Measurements from ENCODE around the gene LCE2A.
"Not testable (repeated sequence)": the region's sequence is repeated elsewhere in the genome, so short reads cannot be mapped to it uniquely, and the experiment has no call there.

The LCE2A gene

GRCh38 chr1:152667648-152668047, 30.5 kb upstream of the LCE2A start:
- no peak for DNase-seq (ENCODE audit: low spot score)
- in situ Hi-C loops (cut with MboI; ENCODE audit: low pct_unique_long_range_greater_than_20kb, low sequenced_read_pairs, unreplicated experiment), result no loop called here
- no peak for TF ChIP-seq CTCF (IDR thresholded peaks at IDR 0.05; ENCODE audit: extremely low read depth, insufficient read depth, missing control alignments)

GRCh38 chr1:152673016-152673415, 25.1 kb upstream of the LCE2A start:
- no peak for DNase-seq (ENCODE audit: low spot score)
- in situ Hi-C loops (cut with MboI; ENCODE audit: low pct_unique_long_range_greater_than_20kb, low sequenced_read_pairs, unreplicated experiment), result no loop called here
- TF ChIP-seq CTCF (IDR thresholded peaks at IDR 0.05; ENCODE audit: extremely low read depth, insufficient read depth, missing control alignments), result no peak

GRCh38 chr1:152674983-152675382, 23.2 kb upstream of the LCE2A start, which contains the start of gene LCE2C:
LCE2C (plus strand) TSS chr1:152675279; CDS start chr1:152676016, 737 bp downstream.
- in situ Hi-C loops (cut with MboI; ENCODE audit: low pct_unique_long_range_greater_than_20kb, low sequenced_read_pairs, unreplicated experiment); DNase-seq (ENCODE audit: low spot score): not testable (repeated sequence)

- in situ Hi-C loops (cut with MboI; ENCODE audit: low pct_unique_long_range_greater_than_20kb, low sequenced_read_pairs, unreplicated experiment), result no loop called here
- DNase-seq (ENCODE audit: low spot score), result no peak
- no peak for TF ChIP-seq CTCF (IDR thresholded peaks at IDR 0.05; ENCODE audit: extremely low read depth, insufficient read depth, missing control alignments)
Observed at GRCh38 chr1:152679459-152679858, 18.7 kb upstream of the LCE2A start.

GRCh38 chr1:152681616-152682015, 16.5 kb upstream of the LCE2A start:
- DNase-seq (ENCODE audit: low spot score), result no peak
- in situ Hi-C loops (cut with MboI; ENCODE audit: low pct_unique_long_range_greater_than_20kb, low sequenced_read_pairs, unreplicated experiment), result no loop called here
- no peak for TF ChIP-seq CTCF (IDR thresholded peaks at IDR 0.05; ENCODE audit: extremely low read depth, insufficient read depth, missing control alignments)

GRCh38 chr1:152683846-152684245, 14.3 kb upstream of the LCE2A start:
- no peak for TF ChIP-seq CTCF (IDR thresholded peaks at IDR 0.05; ENCODE audit: extremely low read depth, insufficient read depth, missing control alignments)
- in situ Hi-C loops (cut with MboI; ENCODE audit: low pct_unique_long_range_greater_than_20kb, low sequenced_read_pairs, unreplicated experiment), result no loop called here
- no peak for DNase-seq (ENCODE audit: low spot score)

- in situ Hi-C loops (cut with MboI; ENCODE audit: low pct_unique_long_range_greater_than_20kb, low sequenced_read_pairs, unreplicated experiment); DNase-seq (ENCODE audit: low spot score): not testable (repeated sequence)
Observed at GRCh38 chr1:152685823-152686222, 12.3 kb upstream of the LCE2A start, which contains the start of gene LCE2B. LCE2B (plus strand) TSS chr1:152686123; CDS start chr1:152686844, 721 bp downstream.

- in situ Hi-C loops (cut with MboI; ENCODE audit: low pct_unique_long_range_greater_than_20kb, low sequenced_read_pairs, unreplicated experiment), result no loop called here
- TF ChIP-seq CTCF (IDR thresholded peaks at IDR 0.05; ENCODE audit: extremely low read depth, insufficient read depth, missing control alignments), result no peak
- no peak for DNase-seq (ENCODE audit: low spot score)
Observed at GRCh38 chr1:152699746-152700145, 1.6 kb downstream of the LCE2A start.

Measured in GM13977 (cell line).